ENCODE measurements around the gene DGKI. TPM values are rescaled to one million over a fixed set of nuclear protein-coding genes. Genes with fewer than 3 reads are reported as not detected.

DGKI gene
- total RNA-seq, 4 donors from 2014 or later: 0.66 to 2.9 (median 1.7) TPM

GRCh38 chr7:137546671-137547070 is 300.1 kb downstream of the DGKI start:
- H3K4me1 ChIP-seq: no peaks in the 10 kb centered on the region
- H3K27ac ChIP-seq (replicated peaks in 1 of 4): no peak overlapping the region
- WGBS: 85% methylated on average over 4 of the region's 4 CpGs
- DNase-seq (ENCODE audit: extremely low spot score): no peak
- no peaks in the 10 kb centered on the region for H3K9me3 ChIP-seq
- no peaks in the 10 kb centered on the region for H3K36me3 ChIP-seq
- H3K4me3 ChIP-seq: no peak overlapping the region
- intact Hi-C loops (cut with DNase I): no loop called here
- TF ChIP-seq POLR2AphosphoS5 (IDR thresholded peaks at IDR 0.05): no peak
- TF ChIP-seq POLR2A (IDR thresholded peaks at IDR 0.05; ENCODE audit: low read depth): no peak
- TF ChIP-seq EP300 (IDR thresholded peaks at IDR 0.05): no peak
- TF ChIP-seq CTCF (IDR thresholded peaks at IDR 0.05): no peak
- H3K27me3 ChIP-seq: no peaks in the 10 kb centered on the region

- H3K36me3 ChIP-seq: no peaks in the 10 kb centered on the region
- H3K9me3 ChIP-seq: no peaks in the 10 kb centered on the region
- no peak overlapping the region for H3K27ac ChIP-seq (replicated peaks in 1 of 4)
- no peak for DNase-seq (ENCODE audit: extremely low spot score)
- TF ChIP-seq POLR2AphosphoS5 (IDR thresholded peaks at IDR 0.05): no peak
- no peak for TF ChIP-seq POLR2A (IDR thresholded peaks at IDR 0.05; ENCODE audit: low read depth)
- TF ChIP-seq EP300 (IDR thresholded peaks at IDR 0.05): no peak
- TF ChIP-seq CTCF (IDR thresholded peaks at IDR 0.05): no peak
- 97% methylated on average over 13 of the region's 13 CpGs for WGBS
- intact Hi-C loops (cut with DNase I): no loop called here
- no peaks in the 10 kb centered on the region for H3K4me1 ChIP-seq
- no peak overlapping the region for H3K4me3 ChIP-seq
- H3K27me3 ChIP-seq: no peaks in the 10 kb centered on the region
These were observed 300.8 kb downstream of the DGKI start for GRCh38 chr7:137546009-137546408.

DNA sequence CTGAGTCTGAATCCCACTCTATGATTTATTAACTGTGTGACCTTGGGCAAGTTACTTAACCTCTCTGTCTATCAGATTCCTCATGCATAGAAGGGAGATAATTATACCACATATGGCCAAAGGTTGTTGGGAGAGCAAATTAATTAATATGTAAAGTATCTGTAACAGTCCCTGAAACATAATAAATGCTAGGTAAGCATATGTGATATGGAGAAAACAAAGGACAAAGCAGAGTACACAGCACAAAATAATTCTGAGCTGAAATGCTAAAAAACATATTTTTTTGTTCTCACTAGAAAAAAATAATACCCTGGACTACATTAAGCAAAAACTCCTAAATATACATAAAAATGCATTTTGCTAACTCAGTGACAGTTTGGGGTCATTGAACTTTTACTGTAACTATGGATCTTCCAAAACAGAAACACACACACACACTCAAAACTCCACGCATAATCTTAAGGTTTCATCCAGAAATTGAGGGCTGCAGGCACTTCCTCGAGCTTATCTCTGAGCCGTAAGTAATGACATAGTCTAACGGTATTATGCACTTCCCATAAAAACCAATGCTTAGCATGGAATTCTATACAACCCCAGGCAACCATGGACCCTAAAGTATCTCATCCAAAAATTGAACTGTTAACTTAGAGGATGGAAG is 301.6 kb downstream of the DGKI start:
- Histone ChIP-seq H3K9me3 (no peaks in the 10 kb centered on the region), H3K36me3 (no peaks in the 10 kb centered on the region), H3K27ac (replicated peaks in 1 of 4) (no peak overlapping the region), H3K4me3 (no peak overlapping the region), H3K27me3 (no peaks in the 10 kb centered on the region), H3K4me1 (no peaks in the 10 kb centered on the region)
- TF ChIP-seq POLR2A (IDR thresholded peaks at IDR 0.05; ENCODE audit: low read depth) (no peak), EP300 (IDR thresholded peaks at IDR 0.05) (no peak), POLR2AphosphoS5 (IDR thresholded peaks at IDR 0.05) (no peak), CTCF (IDR thresholded peaks at IDR 0.05) (no peak)
- intact Hi-C loops (cut with DNase I): no loop called here
- no peak for DNase-seq (ENCODE audit: extremely low spot score)
- WGBS: 53% methylated on average over 4 of the region's 4 CpGs

- Histone ChIP-seq H3K27me3 (no peaks in the 10 kb centered on the region), H3K36me3 (no peaks in the 10 kb centered on the region), H3K4me1 (no peaks in the 10 kb centered on the region), H3K9me3 (no peaks in the 10 kb centered on the region), H3K27ac (replicated peaks in 1 of 4) (no peak overlapping the region), H3K4me3 (no peak overlapping the region)
- DNase-seq (ENCODE audit: extremely low spot score): no peak
- TF ChIP-seq CTCF (IDR thresholded peaks at IDR 0.05) (no peak), EP300 (IDR thresholded peaks at IDR 0.05) (no peak), POLR2A (IDR thresholded peaks at IDR 0.05; ENCODE audit: low read depth) (no peak), POLR2AphosphoS5 (IDR thresholded peaks at IDR 0.05) (no peak)
- intact Hi-C loops (cut with DNase I): no loop called here
- WGBS: 81% methylated on average over 1 of the region's 1 CpG
These were observed 302.2 kb downstream of the DGKI start for GRCh38 chr7:137544453-137545058.
